Body of pancreas (tissue), 4 donors: ENCODE measurements around the gene PBOV1. TPM values are rescaled to one million over a fixed set of nuclear protein-coding genes. Genes with fewer than 3 reads are reported as not detected.
A peak's percentile ranks its signal among the peaks of the same experiment; 100 is the strongest.

Experiments
- ATAC-seq: fragments of 150-250 bp; one replicate; pipeline ENCODE4 v1.9.1; 2016
- DNase-seq, 4 donors: peaks; one replicate each; pipeline ENCODE4 v3.0.0-alpha.2; 2019
- H3K27ac ChIP-seq, 4 donors: fragments of 200-600 bp; sonication (generic); 1 replicate in 3 of 4; 2 replicates in 1 of 4; pipeline versions ENCODE4 v1.5.1 to v1.6.1; 2016 to 2019; ENCODE audit warnings: mild to moderate bottlenecking in 1 of 4, mixed read lengths in 1 of 4, moderate library complexity in 1 of 4
- H3K27me3 ChIP-seq, 2 donors: fragments of 200-600 bp; sonication (generic); one replicate each; pipeline ENCODE4 v1.6.0; 2016; ENCODE audit warnings: mild to moderate bottlenecking in 1 of 2
- H3K36me3 ChIP-seq, 2 donors: fragments of 200-600 bp; sonication (generic); replicated peaks in 1 of 2; 2 replicates each; pipeline ENCODE4 v1.5.1; 2016; ENCODE audit warnings: low read depth in 2 of 2; ENCODE audit not compliant: insufficient read depth in 1 of 2
- H3K4me1 ChIP-seq: fragments of 200-600 bp; sonication (generic); one replicate; pipeline ENCODE4 v1.6.0; 2016
- H3K4me3 ChIP-seq, 2 donors: fragments of 200-600 bp; sonication (generic); 1 replicate in 1 of 2; 2 replicates in 1 of 2; pipeline ENCODE4 v1.5.1; 2016 to 2019
- H3K9me3 ChIP-seq, 3 donors: fragments of 200-600 bp; sonication (generic); 1 replicate in 2 of 3; 2 replicates in 1 of 3; pipeline ENCODE4 v1.5.1; 2016
- CTCF ChIP-seq, 7 experiments: fragments of 450-650 bp in 4 of 7; fragments of 200-600 bp in 3 of 7; sonication (generic) in 3 of 7; IDR thresholded peaks; one replicate each; pipeline ENCODE4 v1.5.1; 2016 to 2019; ENCODE audit warnings: antibody characterized with exemption in 7 of 7
- POLR2A ChIP-seq, 3 donors: fragments of 450-650 bp; IDR thresholded peaks; one replicate each; pipeline ENCODE4 v1.6.1; 2016; ENCODE audit warnings: antibody characterized with exemption in 3 of 3, mild to moderate bottlenecking in 2 of 3
- WGBS, 2 donors: methylation state at CpG; one replicate each; pipeline ENCODE4 v1.1.5; 2017; 5-methylcytosine and 5-hydroxymethylcytosine counted together
- intact Hi-C: fragments of 100-400 bp; cut with DNase I; formaldehyde crosslinking; loops from one replicate; pipeline ENCODE4 v1.15.1; 2023
- total RNA-seq, 2 donors: library from RNA; depleted of rRNA; stranded (reverse); fragments of >200 nt; gene quantifications; one replicate each; pipeline ENCODE4 v1.1.0, GENCODE V29; 2016

PBOV1 gene
- total RNA-seq, 2 donors from 2014 or later = not detected

- Histone ChIP-seq H3K27ac (peak overlapping the region in 1 of 4 donors; percentile 28), H3K4me3 (no peak overlapping the region), H3K4me1 (peaks cover 14% of the 10 kb centered on the region), H3K36me3 (no peaks in the 10 kb centered on the region), H3K27me3 (no peaks in the 10 kb centered on the region), H3K9me3 (no peaks in the 10 kb centered on the region)
- TF ChIP-seq CTCF (IDR thresholded peaks at IDR 0.05) (no peak), POLR2A (IDR thresholded peaks at IDR 0.05) (no peak)
- DNase-seq (peak in 3 of 4 donors; percentile 21 to 35 (median 26)), ATAC-seq (peak; percentile 21)
- intact Hi-C loops = no loop called here
- 14 to 16% methylated on average over 5 of the region's 5 CpGs for WGBS, 2 donors
These were observed 29.9 kb downstream of the PBOV1 start for GRCh38 chr6:138188278-138188941.

- H3K27ac ChIP-seq = no peak overlapping the region
- H3K4me3 ChIP-seq = no peak overlapping the region
- no peak for DNase-seq
- H3K9me3 ChIP-seq = no peaks in the 10 kb centered on the region
- H3K27me3 ChIP-seq = no peaks in the 10 kb centered on the region
- intact Hi-C loops = no loop called here
- WGBS, 2 donors = 84 to 97% methylated on average over 4 of the region's 4 CpGs
- H3K4me1 ChIP-seq = peaks cover 24% of the 10 kb centered on the region
- H3K36me3 ChIP-seq = no peaks in the 10 kb centered on the region
- TF ChIP-seq CTCF (IDR thresholded peaks at IDR 0.05) = no peak
- no peak for TF ChIP-seq POLR2A (IDR thresholded peaks at IDR 0.05)
- ATAC-seq = no peak
These were observed 31.1 kb downstream of the PBOV1 start for GRCh38 chr6:138187156-138187555.

DNA sequence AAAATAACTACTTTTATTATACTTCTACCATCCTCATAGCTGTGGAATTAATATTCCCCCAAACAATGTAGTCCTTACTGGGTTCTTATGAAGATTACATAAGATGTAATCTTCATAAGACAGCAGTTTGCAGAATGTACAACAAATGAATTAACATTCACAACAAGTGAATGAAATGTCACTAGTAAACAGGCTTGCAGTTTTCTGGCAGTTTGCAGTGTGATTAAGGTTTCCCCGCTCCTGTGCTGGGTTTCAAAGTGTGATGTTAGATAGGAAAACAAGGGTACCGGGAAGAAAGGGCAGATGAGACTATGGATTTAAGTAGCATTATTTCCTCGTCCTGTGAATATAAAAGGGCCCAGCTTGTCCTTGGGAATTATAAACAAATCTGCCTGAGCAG lies 34.1 kb downstream of the PBOV1 start:
- no peak for ATAC-seq
- WGBS, 2 donors = 83% methylated on average over 3 of the region's 3 CpGs
- Histone ChIP-seq H3K9me3 (no peaks in the 10 kb centered on the region), H3K4me3 (no peak overlapping the region), H3K36me3 (peaks cover 0 to 2% of the 10 kb centered on the region in 2 donors), H3K27ac (no peak overlapping the region), H3K27me3 (no peaks in the 10 kb centered on the region), H3K4me1 (peaks cover 24% of the 10 kb centered on the region)
- intact Hi-C loops = no loop called here
- DNase-seq = no peak
- TF ChIP-seq POLR2A (IDR thresholded peaks at IDR 0.05) (no peak), CTCF (IDR thresholded peaks at IDR 0.05) (no peak)

- ATAC-seq (no peak), DNase-seq (no peak)
- WGBS, 2 donors = 91 to 100% methylated on average over 3 to 4 of the region's 4 CpGs
- H3K27me3 ChIP-seq = no peaks in the 10 kb centered on the region
- no peak overlapping the region for H3K4me3 ChIP-seq
- H3K27ac ChIP-seq = no peak overlapping the region
- intact Hi-C loops = no loop called here
- peaks cover 0 to 2% of the 10 kb centered on the region in 2 donors for H3K36me3 ChIP-seq
- no peaks in the 10 kb centered on the region for H3K9me3 ChIP-seq
- TF ChIP-seq CTCF (IDR thresholded peaks at IDR 0.05) (no peak), POLR2A (IDR thresholded peaks at IDR 0.05) (no peak)
- H3K4me1 ChIP-seq = peaks cover 19% of the 10 kb centered on the region
These were observed 34.5 kb downstream of the PBOV1 start for GRCh38 chr6:138183790-138184134.
